ENCODE results near the gene BAG1. TPM values are rescaled to one million over a fixed set of nuclear protein-coding genes. Genes with fewer than 3 reads are reported as not detected.

The BAG1 gene
- total RNA-seq, 1 donor from 2014 or later = 43.3 TPM

DNA sequence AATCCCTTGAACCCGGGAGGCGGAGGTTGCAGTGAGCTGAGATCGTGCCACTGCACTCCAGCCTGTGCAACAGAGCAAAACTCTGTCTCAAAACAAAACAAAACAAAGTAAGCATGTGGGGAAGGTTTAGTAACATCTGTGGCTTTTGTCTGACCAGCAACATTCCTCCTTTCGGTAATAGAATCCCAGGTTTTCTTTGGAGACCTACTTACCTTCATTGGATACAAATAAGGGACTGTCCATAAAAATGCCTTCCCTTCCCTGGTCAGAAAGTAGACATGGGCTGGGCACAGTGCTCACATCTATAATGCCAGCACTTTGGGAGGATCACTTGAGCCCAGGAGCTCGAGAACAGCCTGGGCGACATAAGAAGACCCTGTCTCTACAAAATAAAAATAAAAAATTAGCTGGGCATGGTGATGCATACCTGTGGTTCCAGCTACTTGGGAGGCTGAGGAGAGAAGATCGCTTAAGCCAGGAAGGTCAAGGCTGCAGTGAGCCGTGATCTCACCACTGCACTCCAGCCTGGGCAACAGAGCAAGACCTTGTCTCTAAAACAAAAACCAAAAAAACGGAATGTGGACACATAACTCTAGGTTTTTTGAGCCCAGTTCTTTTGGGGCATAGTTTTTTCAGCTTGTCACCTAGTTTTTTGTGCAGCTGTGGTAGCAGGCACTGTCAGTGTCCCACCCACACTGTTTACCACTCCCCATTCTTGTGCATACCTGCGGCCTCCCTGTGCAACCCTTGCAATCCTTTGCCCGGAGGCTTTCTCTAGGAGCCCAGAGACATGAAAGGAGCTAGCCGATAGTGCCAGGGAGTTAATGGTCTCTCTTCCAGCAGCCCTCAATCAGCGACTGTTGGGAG lies 33.5 kb downstream of the BAG1 start:
- TF ChIP-seq, protein P1, sequence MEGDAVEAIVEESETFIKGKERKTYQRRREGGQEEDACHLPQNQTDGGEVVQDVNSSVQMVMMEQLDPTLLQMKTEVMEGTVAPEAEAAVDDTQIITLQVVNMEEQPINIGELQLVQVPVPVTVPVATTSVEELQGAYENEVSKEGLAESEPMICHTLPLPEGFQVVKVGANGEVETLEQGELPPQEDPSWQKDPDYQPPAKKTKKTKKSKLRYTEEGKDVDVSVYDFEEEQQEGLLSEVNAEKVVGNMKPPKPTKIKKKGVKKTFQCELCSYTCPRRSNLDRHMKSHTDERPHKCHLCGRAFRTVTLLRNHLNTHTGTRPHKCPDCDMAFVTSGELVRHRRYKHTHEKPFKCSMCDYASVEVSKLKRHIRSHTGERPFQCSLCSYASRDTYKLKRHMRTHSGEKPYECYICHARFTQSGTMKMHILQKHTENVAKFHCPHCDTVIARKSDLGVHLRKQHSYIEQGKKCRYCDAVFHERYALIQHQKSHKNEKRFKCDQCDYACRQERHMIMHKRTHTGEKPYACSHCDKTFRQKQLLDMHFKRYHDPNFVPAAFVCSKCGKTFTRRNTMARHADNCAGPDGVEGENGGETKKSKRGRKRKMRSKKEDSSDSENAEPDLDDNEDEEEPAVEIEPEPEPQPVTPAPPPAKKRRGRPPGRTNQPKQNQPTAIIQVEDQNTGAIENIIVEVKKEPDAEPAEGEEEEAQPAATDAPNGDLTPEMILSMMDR (IDR thresholded peaks at IDR 0.05; ENCODE audit: insufficient read depth, low read depth, low read length) = no peak
- TF ChIP-seq EZH2 (IDR thresholded peaks at IDR 0.05; ENCODE audit: insufficient read depth, low read length) = no peak
- no peak for DNase-seq (ENCODE audit: low read depth)
- no peak overlapping the region for H3K4me3 ChIP-seq (ENCODE audit: insufficient read depth, low read depth, low read length)
- no peak for FAIRE-seq
- peaks cover 5% of the 10 kb centered on the region for H3K4me1 Mint-ChIP-seq (ENCODE audit: low read depth, unreplicated experiment)
- peaks cover 6% of the 10 kb centered on the region for H3K9me3 Mint-ChIP-seq (ENCODE audit: unreplicated experiment)
- H3K9ac ChIP-seq (ENCODE audit: low read length) = no peak overlapping the region
- peak overlapping the region; percentile 7 for H3K27ac Mint-ChIP-seq (ENCODE audit: unreplicated experiment)
- H2AFZ ChIP-seq (ENCODE audit: low read depth, low read length) = no peak overlapping the region
- H3K27ac ChIP-seq (ENCODE audit: low read depth, low read length) = no peak overlapping the region
- H3K9me3 ChIP-seq (ENCODE audit: insufficient read depth, low read depth, low read length) = no peaks in the 10 kb centered on the region
- H3K4me2 ChIP-seq (ENCODE audit: low read length) = no peak overlapping the region
- H4K20me1 ChIP-seq (ENCODE audit: insufficient read depth, low read length) = no peaks in the 10 kb centered on the region
- H3K36me3 Mint-ChIP-seq (ENCODE audit: low read depth, unreplicated experiment) = no peaks in the 10 kb centered on the region
- H3K27me3 Mint-ChIP-seq (ENCODE audit: low read depth, unreplicated experiment) = peaks cover 44% of the 10 kb centered on the region
- peaks cover 14% of the 10 kb centered on the region for H3K4me1 ChIP-seq (ENCODE audit: insufficient read depth, low read length)
- H3K36me3 ChIP-seq (ENCODE audit: insufficient read depth, low read length) = no peaks in the 10 kb centered on the region
- peaks cover 2% of the 10 kb centered on the region for H3K27me3 ChIP-seq (ENCODE audit: insufficient read depth, low read length)
- no peak overlapping the region for H3K4me3 Mint-ChIP-seq (ENCODE audit: unreplicated experiment)
- no peaks in the 10 kb centered on the region for H3K79me2 ChIP-seq (ENCODE audit: insufficient read depth, low read length)

DNA sequence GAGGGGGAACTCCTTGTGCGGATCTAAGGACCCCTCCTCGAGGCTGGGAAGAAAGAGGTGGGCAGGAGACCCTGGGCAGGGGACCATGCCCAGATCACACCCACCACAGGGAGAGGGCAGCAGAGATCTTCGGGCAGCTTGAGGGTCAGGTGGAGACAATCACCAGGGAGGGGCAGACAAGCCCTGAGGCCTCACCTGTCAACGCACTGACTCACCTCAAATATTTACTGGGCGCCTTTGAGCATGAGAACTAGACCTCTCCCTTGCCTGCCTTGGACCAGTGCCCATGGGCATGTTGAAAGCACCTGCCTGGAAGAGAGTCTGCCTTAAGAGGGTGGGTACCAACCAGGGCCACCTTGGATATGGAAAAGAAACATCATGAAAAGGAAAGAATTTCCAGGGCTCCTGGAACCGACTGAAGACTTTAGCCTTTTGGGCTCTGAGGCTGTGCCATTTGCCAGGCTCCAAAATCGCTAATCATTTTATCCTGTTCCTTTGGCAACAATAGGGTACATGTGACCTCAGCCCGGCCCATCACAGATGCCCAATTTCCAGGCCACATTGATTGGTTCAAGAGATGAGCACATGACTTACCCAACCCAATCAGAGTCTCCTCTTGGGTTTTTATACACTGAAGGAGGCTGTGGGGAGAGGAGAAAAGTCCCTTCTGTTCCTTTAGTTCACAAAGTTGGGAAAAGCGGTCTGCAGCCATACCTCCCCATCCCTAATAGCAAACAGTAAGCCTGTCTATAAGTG lies 35.0 kb downstream of the BAG1 start:
- DNase-seq (ENCODE audit: low read depth) (no peak), FAIRE-seq (no peak)
- Histone ChIP-seq H3K27me3 (ENCODE audit: insufficient read depth, low read length) (peaks cover 2% of the 10 kb centered on the region), H3K27ac (ENCODE audit: low read depth, low read length) (no peak overlapping the region), H3K4me1 (ENCODE audit: insufficient read depth, low read length) (peaks cover 15% of the 10 kb centered on the region), H3K4me3 (ENCODE audit: insufficient read depth, low read depth, low read length) (no peak overlapping the region), H3K79me2 (ENCODE audit: insufficient read depth, low read length) (no peaks in the 10 kb centered on the region), H3K36me3 (ENCODE audit: insufficient read depth, low read length) (no peaks in the 10 kb centered on the region), H2AFZ (ENCODE audit: low read depth, low read length) (no peak overlapping the region), H3K9ac (ENCODE audit: low read length) (no peak overlapping the region), H3K4me2 (ENCODE audit: low read length) (no peak overlapping the region), H3K9me3 (ENCODE audit: insufficient read depth, low read depth, low read length) (no peaks in the 10 kb centered on the region), H4K20me1 (ENCODE audit: insufficient read depth, low read length) (no peaks in the 10 kb centered on the region)
- H3K9me3 Mint-ChIP-seq (ENCODE audit: unreplicated experiment) = peaks cover 6% of the 10 kb centered on the region
- no peak overlapping the region for H3K27ac Mint-ChIP-seq (ENCODE audit: unreplicated experiment)
- TF ChIP-seq, protein P1 (IDR thresholded peaks at IDR 0.05; ENCODE audit: insufficient read depth, low read depth, low read length) = no peak
- TF ChIP-seq EZH2 (IDR thresholded peaks at IDR 0.05; ENCODE audit: insufficient read depth, low read length) = no peak
- H3K36me3 Mint-ChIP-seq (ENCODE audit: low read depth, unreplicated experiment) = no peaks in the 10 kb centered on the region
- no peak overlapping the region for H3K4me3 Mint-ChIP-seq (ENCODE audit: unreplicated experiment)
- peaks cover 5% of the 10 kb centered on the region for H3K4me1 Mint-ChIP-seq (ENCODE audit: low read depth, unreplicated experiment)
- H3K27me3 Mint-ChIP-seq (ENCODE audit: low read depth, unreplicated experiment) = peaks cover 33% of the 10 kb centered on the region

Measured in astrocyte (in vitro differentiated cells and primary cell).